ENCODE measurements around the gene CACNA1C.

DNA sequence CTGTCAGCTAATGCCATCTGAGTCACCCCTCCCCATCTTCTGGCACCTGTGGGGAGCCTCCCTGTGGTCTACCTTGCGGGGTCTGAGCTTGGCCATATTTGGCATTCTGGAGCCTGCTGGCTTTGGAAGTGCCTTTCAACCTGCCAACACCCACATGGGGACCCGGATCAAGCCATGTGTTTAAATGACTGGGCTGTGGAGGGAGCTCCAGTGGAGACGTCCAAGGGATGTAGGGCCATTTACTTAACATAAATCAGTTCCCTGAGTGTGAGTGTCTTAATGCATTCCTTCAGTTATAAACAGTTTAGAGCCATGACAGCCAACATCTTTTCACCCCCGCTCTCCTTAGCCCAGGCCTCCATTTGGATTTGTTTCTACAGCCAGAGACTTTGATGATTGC lies 22.0 kb downstream of the CACNA1C start:
- no peak for TF ChIP-seq EZH2phosphoT487 (IDR thresholded peaks at IDR 0.05; ENCODE audit: borderline replicate concordance, low read depth, low read length)
- TF ChIP-seq, protein P1, sequence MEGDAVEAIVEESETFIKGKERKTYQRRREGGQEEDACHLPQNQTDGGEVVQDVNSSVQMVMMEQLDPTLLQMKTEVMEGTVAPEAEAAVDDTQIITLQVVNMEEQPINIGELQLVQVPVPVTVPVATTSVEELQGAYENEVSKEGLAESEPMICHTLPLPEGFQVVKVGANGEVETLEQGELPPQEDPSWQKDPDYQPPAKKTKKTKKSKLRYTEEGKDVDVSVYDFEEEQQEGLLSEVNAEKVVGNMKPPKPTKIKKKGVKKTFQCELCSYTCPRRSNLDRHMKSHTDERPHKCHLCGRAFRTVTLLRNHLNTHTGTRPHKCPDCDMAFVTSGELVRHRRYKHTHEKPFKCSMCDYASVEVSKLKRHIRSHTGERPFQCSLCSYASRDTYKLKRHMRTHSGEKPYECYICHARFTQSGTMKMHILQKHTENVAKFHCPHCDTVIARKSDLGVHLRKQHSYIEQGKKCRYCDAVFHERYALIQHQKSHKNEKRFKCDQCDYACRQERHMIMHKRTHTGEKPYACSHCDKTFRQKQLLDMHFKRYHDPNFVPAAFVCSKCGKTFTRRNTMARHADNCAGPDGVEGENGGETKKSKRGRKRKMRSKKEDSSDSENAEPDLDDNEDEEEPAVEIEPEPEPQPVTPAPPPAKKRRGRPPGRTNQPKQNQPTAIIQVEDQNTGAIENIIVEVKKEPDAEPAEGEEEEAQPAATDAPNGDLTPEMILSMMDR (conservative IDR thresholded peaks at IDR 0.05; ENCODE audit: low read length) = no peak
